Subcutaneous adipose tissue (tissue), 4 donors: ENCODE measurements around the gene PGD. TPM values are rescaled to one million over a fixed set of nuclear protein-coding genes. Genes with fewer than 3 reads are reported as not detected.

Experiments
- total RNA-seq, 4 donors: library from RNA; depleted of rRNA; stranded (reverse); fragments of >200 nt; gene quantifications; one replicate each; pipeline ENCODE4 v1.1.0, GENCODE V29; 2016
- TF ChIP-seq, protein P1 (sequence below): fragments of 450-650 bp; IDR thresholded peaks from one replicate; pipeline ENCODE4 v1.5.1; 2016; ENCODE audit warnings: low read depth, mild to moderate bottlenecking, control low read depth, antibody characterized with exemption, moderate library complexity

Gene PGD
- total RNA-seq, 4 donors from 2014 or later: 252 to 387 (median 294) TPM

DNA sequence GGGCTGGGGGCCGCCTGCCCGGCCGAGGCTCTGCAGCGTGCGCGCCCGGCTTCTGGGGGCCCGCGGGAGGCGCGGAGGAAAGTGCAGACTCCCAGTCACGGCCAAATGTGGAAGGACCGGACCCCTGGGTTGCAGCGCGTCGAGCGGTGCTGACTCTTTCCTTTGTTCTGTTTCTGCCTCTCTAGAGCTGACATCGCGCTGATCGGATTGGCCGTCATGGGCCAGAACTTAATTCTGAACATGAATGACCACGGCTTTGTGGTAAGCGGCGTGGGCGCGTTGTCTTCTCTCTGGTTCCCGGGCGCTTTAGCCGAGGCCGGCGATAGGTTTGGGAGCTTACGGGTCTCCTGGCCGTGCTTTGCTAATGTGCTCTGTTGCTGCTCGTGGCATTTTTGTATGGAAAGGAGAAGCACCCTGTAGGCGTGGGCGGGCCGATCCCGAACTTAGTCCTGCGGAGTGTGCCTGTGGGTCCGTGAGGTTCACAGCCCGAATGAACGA is 629 bp downstream of the PGD start:
- TF ChIP-seq, protein P1, sequence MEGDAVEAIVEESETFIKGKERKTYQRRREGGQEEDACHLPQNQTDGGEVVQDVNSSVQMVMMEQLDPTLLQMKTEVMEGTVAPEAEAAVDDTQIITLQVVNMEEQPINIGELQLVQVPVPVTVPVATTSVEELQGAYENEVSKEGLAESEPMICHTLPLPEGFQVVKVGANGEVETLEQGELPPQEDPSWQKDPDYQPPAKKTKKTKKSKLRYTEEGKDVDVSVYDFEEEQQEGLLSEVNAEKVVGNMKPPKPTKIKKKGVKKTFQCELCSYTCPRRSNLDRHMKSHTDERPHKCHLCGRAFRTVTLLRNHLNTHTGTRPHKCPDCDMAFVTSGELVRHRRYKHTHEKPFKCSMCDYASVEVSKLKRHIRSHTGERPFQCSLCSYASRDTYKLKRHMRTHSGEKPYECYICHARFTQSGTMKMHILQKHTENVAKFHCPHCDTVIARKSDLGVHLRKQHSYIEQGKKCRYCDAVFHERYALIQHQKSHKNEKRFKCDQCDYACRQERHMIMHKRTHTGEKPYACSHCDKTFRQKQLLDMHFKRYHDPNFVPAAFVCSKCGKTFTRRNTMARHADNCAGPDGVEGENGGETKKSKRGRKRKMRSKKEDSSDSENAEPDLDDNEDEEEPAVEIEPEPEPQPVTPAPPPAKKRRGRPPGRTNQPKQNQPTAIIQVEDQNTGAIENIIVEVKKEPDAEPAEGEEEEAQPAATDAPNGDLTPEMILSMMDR: no peak

DNA sequence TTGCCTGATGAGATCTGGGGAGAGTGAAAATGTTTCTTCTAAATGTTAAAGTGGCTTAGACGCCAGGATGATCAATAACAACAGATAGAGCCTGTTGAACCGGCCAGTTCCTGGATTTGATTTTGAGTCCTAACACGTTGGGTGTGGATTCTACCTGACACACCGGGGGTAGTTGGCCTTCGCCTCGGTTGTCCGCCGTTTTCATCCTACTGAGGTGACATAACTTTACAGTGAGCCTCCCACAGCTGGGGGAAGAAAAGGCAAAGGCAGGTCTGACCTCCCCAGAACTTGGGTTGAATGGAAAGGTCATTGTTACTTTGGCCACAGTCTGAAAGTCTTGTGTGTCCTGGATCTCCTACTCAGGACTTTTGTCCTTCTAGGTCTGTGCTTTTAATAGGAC is 1.1 kb downstream of the PGD start:
- TF ChIP-seq, protein P1: no peak

DNA sequence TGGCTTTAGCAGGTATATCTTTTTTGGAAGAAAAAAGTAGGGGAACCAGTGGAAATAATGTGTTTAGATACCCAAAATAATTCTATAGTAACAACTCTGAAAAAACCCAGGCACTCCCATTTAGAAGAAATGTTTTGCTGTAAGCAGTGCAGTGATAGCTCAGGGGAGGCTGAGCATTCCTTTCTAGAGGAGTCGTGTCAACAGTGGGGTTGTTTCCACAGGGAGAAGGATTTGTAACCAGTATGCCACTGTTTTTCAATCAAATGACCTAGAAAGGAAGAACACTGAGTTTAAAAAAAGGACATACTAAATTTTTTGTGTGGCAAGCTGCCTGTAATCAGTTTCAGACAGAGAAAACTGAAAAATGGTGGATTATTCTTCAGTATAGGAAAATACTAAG is 2.4 kb downstream of the PGD start:
- TF ChIP-seq, protein P1: no peak

DNA sequence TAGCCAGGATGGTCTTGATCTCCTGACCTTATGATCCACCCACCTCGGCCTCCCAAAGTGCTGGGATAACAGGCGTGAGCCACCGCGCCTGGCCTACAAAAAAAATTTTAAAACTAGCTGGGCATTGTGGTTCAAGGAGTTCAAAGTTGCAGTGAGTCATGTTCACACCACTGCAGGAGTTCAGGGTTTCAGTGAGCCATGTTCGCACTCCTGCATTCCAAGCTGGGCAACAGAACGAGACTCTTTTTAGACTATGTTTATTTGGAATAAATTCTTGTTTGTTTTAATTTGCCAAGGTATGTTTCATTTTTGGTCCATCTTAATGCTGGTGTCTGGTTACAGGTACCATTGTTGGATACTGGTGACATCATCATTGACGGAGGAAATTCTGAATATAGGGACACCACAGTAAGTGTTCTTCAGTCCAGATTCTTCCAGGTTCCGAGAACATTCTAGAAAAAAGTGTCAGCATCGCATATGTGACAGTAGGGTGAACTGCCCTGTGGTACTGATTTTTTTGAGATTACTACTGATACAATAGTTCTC is 3.9 kb downstream of the PGD start:
- TF ChIP-seq, protein P1: no peak

DNA sequence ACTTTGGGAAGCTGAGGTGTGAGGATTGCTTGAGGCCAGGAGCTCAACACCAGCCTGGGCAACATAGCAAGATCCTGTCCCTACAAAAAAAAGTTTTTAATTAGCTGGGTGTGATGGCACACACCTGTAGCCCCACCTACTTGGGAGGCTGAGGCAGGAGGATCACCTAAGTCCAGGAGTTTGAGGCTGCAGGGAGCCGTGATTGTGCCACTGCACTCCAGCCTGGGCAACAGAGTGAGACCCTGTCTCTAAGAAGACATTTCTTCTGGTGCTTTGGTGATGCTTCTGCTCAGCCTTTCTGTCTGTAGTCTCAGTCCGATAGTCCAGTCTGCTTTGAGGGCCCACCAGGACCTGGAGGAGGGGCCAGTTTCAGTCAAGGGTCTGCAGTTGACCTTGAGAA is 8.3 kb downstream of the PGD start:
- TF ChIP-seq, protein P1: no peak

DNA sequence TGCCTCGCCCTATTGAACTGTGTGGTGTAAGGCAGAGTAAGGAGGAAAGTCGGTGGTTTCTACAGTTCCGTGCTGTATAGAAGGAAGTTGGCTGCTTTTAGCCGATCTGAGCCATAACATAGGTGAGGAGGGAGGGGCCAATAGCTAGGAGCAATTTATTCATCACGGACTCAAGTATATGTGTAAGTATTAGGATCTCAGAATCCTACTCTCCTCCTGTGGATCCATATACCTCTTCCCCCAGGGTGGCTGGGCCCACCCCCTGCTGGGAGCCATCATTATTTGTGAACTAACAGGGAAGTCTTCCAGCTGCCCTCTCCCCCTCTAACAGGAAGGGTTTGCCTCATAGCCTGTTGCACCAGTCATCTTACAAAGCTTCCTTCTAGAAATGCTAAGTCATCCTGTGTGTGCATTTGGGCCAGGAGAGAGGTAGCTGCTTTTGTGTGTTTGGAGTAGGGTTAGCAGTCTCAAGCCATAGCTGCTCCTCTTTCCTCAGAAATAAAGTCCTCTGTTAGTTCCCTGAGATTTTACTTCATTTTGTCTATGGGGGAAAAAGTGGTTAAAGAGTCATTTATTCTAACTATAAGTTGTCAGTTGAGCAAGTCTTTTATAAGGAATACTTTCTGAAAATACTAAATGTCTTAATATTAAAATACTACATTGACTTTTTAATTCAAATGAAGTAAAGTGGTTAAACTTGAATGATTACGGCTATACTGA is 16.5 kb downstream of the PGD start:
- TF ChIP-seq, protein P1: no peak

DNA sequence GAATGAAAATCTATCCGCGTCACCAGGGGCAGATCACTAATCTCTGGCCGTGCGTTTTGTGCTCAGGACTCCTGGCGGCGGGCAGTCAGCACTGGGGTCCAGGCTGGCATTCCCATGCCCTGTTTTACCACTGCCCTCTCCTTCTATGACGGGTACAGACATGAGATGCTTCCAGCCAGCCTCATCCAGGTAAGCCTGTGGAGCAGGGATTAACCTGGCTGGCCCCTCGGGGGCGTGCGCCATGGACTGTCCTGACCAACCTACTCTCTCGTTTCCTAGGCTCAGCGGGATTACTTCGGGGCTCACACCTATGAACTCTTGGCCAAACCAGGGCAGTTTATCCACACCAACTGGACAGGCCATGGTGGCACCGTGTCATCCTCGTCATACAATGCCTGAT is 20.5 kb downstream of the PGD start:
- TF ChIP-seq, protein P1: no peak
